HG03520 (cell line): ENCODE measurements around the gene PANK4.

Source experiments
- ATAC-seq: cut with Tn5 transposase; IDR thresholded peaks from one replicate; pipeline ENCODE4 v1.9.1; 2021; ENCODE audit warnings: mild to moderate bottlenecking, moderate library complexity; ENCODE audit not compliant: unreplicated experiment

Gene PANK4

DNA sequence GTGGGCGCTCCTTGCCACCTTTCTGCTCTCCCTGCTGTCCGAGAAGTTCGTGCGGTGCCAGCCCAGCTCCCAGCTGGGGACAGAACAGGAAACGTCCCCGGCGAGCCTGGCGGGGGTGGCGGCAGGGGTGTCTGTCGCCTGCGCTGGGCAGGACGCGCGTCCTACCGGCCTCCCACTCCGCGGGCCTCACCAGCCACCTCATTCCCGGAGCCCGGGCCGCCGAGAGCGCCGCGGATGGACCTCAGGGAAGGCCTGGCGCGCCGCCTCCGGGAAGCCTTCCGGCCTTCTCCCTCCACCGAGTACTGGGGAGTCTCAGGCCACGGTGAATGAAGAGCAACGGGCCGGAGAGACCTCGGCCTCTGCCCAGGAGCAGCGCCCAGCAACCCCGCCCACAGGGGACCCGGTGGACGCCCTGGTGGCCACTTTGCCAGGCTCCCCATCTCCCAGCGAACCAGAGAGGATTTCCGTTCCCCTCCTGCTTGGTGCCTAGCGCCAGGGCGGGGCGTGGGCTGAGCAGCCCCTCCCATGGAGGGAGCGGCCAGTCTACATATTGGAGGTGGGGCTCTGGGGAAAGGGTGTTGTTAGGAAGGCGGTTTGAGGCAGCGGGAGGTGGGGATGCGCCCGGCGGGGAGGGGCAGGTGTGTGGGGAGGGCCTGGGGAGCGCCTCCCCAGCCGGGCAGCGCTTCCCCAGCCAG, 20.3 kb upstream of the PANK4 start:
- peak; percentile 14 for ATAC-seq

DNA sequence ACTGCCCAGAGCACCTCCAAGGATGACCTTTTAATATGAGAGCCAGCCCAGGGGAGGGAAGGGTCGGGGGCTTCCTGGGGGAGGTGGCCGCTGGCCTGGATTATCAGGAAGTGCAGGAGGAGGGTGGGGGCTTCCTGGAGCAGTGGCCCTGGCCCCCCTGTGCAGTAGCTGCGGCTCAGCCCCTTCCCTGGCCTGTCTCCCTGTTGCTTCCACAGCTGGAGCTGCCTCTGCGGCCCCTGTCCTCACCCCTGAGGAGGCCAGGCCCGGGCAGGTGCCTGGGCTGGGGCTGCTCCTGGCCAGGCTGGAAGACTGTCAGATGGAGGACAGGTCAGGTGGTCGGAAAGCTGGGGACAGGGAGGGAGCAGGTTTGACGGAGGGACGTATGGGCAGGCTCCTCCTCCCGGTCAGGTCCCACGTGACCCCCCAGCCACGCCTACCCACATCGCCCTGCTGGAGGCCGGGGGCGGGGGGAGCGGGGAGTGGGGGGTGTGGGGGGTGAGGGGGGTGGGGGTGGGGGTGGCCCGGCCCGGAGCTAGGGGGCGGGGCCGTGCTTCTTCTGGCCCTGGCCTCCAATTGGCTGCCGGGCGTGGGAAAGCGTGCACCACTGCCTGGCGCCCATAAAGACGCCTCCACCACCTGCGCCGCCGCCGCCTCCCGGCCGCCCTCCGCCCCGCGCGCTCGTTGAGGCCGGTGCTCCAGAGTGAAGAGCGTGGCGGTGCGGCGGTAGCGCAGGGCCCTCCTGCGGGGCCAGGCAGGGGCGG, 19.5 kb upstream of the PANK4 start:
- peak; percentile 30 for ATAC-seq

DNA sequence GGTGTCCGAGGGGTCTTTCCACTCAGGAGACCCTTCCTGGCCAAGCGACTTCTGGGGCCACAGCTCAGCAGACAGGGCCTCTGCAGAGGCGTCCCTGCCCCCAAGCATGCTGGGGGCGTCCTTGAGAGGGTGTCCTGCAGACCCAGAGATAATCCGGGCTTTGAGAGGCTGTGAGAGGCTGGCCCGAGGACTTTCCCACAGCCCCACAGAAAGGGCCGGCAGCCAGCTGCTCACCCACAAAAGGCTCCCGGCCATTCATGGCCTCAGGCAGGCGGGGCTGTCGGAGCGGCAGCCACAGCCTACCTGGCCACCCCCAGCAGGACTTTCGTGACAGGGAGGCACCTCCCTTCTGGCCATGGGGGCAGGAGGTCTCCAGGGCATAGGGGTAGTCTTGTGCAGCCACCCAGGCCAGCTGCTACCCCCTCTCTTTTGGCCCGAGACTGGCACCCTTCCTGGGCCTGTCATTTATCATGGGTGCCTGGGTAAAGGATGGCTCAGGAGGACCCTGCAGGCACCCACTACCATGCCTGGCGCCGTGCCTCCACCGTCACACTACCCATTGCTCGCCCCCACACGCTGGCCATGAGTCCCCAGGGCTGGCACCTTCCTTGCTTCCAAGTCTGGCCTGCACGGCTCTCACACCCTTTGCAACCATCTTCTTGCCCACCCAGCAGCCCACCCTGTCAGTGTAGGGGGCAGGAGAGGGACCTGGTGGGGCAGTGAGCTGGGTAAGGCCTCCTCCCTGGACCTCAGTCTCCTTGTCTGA, 18.7 kb upstream of the PANK4 start:
- no peak for ATAC-seq

DNA sequence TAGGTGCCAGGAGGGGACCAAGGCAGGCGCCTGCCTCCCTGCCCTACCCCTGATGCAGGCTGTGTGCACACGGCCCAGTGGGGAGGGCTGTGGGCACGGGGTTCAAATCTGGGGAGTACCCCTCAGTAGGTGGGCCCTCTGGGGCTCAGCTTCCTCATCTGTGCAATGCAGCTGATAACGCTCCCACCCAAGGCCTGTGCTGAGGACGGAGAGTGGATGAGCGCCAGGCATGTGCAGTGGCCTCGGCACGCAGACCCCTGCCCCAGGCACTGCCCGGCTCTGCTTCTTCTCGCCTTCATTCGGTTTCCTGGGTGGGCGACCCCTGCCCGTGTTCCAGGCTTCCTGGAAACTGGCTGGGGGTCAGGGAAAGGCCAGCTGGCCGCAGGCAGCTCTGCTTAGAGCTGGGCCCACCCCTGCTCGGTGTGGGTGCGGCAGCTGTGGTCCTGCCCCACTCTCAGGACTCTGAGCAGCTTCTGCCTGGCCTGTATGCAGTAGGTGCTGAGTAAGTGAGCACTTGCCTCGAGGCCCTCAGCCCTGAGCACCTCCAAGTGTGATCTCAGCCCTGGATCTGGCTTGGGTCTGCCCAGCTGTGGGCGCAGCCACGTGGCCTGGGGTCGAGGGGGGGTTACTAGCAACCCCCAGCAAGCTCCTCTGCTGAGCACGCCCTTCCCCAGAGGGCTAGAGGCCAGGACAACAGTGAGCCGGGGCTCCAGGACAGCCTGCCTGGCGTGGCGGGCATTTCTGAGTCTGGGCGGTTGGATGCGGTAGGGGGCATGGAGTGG, 17.9 kb upstream of the PANK4 start:
- no peak for ATAC-seq

DNA sequence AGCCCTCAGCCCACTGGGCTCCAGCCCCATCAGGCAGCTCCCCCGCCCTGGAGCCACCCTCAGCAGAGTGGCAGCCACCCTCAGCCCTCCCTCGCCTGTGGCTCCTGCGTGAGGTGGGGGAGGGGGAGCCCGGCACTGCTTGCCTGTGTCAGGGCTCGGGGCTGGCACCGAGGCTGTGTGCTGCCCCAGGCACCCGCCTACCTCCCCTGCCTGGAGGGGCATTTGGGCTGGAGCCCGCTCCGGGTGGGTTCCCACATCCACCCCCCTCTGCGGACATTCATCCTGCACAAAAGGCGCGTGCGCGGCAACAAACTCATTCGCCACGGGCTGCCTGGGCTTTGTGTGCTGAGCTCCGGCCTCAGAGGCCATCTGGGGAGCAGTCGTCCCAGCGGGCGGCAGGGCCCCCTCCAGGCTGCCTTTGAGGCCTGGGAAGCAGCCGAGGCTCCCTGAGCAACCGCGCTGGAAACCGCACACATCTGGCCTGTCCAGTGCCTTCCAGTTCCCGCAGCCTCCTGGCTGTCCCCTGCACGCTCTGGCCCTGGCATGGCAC, 17.2 kb upstream of the PANK4 start:
- ATAC-seq = no peak

DNA sequence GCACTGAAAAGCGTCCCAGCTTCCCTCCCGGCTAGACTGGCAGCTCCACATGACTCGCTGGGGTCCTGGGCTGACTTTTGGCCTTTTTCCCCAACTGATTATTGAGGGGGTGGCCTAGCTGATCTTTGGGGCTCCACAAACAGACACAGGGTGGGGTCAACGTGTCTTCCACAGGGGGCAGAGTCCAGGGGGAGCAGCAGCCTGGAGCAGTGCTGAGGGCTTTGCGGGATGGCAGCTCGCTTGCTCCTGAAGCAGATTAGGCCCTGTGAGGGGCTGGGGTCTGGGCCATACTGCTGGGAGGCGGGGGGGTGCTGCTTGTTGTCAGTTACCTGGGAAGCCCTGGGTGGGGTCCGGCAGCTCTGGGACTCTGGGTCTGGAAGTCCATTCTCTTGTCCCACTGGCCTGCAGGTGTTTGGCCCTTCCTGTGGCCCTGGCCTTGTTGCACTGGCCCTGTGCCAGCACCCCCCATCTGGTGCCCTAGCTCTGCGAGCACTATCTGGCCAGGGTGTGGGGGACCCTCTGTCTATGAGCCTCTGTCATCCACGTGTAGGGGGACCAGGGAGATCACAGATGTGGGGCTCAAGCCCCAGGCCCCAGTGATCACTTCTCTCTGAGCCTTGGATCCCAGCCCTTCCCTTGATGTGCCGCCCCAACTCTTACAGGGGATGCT, 16.0 kb upstream of the PANK4 start:
- ATAC-seq = no peak

DNA sequence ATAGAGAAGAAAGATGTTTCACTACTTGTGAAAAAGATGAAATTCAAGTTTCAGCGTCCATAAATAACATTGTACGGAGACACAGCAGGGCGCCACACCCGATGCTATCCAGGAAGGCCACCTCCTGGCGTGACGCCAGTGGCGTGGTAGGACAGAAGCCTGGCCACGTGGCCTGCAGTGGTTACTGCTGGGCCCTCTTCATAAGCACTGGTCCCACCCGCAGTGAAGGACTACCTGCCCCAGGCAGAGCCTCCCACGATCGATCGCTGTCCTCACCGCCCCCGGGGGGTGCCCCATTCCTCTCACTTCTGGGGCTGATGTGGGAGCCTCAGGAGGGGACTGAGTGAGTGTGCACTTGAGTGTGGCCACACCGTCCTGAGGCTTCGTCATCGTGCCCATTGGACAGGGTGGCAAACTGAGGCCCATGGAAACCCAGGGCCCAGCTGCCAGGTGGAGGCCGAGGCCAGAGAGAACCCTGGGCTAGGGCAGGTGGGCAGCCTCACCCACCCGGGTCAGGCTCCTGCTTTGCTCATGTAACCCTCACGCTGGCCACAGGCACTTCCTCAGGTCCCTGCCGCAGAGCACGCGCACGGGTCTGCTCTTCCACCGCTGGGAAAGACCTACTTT, 15.3 kb upstream of the PANK4 start:
- no peak for ATAC-seq

DNA sequence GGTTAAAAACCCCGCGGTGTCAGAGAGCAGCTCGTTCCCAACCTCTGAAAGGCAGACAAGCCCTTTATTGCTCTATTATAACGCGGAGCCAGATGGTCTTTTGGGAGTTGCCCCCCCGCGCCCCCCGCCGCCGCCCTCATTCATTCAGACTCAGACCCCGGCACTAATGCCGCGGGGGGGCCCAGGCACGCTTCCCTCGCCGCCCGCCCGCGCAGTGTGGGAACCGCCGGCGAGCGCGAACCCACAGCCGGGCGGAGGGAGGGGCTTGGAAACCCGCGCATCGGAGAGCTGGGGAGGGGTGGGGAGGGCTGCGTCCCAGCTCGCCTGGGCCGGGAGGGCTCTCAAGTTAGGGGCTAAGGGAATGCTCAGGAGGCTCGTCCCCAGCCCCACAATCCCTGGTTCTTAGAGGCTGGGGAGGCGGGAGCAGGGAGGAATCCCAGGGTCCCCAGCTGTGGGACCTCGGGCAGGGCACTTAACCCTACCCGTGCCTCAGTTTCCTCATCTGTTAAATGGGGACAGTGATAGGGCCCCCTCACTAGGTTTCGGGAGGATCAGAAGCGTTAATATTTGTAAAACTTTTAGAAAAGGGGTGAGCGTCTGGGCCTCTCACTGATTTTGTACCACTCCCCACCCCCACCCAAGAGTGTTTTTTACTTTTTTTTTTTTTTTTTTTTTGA, 14.6 kb upstream of the PANK4 start:
- ATAC-seq = no peak

DNA sequence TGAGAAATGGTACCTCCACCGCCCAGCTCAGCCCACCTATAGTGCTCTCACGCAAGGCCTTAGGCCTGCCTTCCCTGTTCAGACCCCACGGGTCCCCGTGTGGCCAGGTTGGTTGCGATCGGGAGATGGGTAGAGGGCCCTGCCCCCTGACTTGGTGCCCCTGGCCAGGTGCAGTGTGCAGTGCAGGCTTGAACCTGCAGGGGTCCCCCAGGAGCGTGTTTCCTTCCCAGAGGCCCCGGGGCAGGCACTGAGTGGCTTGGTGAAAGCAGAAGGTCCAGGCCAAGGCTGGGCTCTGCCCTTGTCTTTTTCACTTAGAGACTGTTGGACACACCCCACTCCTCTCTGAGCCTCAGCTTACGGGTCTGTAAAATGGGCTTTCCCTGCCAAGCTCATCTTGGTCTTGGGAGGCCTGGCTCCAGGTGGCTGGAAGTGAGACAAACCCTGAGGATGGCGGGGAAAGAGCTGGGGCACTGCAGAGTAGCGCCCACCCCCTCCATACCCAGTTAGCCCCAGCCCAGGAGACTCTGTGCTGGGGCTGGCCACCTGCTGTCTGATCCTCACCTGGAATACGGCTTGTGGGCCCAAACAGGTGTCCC, 13.0 kb upstream of the PANK4 start:
- no peak for ATAC-seq

DNA sequence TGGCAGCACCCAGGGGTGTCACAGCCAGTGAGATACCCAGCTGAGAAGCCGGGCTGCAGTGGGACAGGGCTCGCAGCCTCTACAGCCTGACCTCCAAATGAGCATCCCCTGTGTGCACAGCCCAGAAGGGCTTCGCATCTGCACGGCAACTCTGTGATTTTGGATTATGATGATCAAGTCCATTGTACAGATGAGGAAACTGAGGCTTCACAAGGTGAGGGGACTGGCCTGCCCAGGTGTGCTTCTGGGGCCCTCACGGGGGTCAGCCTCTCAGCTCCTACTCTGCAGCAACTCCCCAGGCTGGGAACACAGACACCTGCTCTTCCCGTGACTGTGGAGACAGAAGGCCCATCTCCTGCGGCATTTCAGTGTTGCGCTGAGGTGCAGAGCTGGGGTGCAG, 12.5 kb upstream of the PANK4 start:
- no peak for ATAC-seq

DNA sequence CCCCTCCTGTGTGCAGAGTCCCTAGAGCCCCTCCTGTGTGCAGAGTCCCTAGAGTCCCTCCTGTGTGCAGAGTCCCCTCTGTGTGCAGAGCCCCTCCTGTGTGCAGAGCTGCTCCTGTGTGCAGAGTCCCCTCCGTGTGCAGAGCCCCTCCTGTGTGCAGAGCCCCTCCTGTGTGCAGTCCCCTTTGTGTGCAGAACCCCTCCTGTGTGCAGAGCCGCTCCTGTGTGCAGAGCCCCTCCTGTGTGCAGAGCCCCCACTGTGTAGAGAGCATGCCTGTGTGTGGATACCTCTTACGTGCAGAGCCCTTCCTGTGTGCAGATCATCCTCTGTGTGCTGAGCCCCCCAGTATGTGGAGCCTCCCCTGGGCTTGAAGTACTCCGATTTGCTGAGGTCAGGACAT, 12.0 kb upstream of the PANK4 start:
- ATAC-seq = no peak

DNA sequence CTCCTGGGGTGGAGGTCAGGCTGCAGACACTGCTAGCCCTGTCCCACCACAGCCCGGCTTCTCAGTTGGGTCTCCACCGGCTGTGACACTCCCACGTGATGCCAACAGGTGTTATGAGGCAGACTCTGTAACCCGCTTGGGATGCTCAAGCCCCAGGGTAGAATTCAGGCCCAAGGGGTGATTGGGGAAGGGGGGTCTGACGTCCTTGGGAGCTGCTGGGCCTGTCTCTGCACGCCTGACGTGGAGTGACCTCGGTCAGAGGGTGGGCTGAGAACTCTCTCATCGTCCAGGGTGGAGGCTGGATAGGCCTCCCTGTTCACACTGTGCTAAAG, 11.4 kb upstream of the PANK4 start:
- ATAC-seq = no peak

DNA sequence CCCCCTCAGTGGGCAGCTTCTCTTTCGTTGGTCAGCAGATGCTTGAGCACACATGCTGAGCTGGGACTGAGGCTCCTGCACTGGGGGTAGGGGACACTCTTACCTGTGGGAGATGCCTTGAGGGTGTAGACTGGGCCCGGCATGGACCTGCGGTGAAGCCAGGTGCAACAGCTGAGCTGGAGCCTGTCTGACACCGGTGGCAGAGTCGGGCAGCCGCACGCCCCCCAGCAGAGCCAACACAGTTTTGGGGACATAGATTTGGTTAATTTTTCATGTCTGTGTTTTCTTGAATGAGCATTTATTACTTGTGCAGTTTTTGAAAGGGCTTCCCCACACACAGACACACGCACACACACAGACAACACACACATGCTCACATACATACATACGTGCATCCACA, 9.6 kb upstream of the PANK4 start:
- ATAC-seq = no peak

DNA sequence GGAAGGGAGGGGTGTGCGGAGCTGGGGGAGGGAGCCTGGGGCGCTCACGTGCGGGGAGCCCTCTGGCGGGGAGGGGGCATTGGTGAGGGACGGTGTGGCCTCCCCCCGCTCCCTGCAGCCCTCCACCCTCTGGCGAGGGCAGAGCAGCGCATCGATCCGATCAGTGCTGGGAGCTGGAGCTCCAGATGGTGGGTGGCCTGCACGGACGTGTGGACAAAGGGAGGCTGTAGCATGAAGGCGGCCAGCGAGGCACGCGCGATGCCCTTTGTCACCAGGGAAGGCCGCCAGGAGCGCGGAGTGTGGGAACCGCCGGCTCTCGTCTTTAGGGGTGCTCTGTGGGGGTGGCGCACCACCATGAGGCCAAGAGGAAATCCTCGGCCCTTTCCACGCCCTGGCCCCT, 9.1 kb upstream of the PANK4 start:
- ATAC-seq = no peak

DNA sequence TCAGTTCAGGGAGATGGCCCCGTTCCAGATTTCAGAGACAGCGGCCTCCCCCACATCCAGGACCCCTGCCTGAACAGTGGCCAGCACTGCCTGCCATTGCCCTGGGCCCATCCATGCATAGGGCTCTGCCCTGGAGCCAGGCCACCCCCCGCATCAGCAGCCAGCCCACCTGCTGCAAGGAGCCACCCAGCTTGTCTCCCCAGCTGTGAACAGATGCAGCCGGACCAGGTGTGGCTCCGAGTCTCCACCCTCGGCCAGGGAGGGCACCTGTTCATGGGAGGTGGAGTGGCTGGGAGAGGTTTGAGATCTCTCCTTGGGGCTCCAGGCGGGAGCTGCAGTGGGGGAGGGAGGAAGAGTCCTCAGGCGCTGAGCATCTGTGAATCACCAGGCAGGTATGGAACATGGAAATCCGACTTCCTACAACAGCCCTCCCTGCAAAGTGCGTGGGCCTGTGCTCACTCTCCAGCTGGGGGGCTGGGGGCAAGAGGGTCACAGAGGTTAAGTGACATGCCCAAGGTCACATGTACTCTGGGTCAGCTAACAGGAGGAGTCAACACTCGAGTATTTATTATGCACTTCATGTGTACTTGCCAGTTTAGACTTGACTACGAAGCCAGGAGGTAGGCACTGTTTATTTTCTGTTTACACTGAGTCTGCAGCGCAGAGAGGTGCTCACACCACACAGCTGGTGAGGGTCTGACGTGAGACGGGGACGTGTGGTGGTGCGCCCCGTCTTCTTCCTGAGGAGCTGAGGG, 8.5 kb upstream of the PANK4 start:
- ATAC-seq = no peak

DNA sequence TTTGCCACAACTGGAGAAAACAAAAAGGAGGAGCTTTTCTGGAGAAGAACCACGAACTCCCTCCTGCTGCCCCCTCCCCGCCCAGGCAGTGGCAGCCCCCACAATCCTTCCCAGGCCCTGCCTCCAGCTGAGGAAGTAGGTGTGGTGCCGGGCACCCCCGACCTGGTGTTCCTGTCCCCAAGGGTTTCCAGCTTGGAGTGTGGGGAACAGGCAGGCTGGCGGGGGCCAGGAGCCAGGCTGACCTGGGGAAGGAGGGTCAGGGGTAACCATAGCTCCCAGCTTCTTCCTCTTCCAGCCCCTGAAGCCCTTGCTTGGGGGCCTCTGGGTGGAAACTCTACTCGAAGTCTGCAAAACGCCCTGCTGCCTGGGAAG, 7.9 kb upstream of the PANK4 start:
- ATAC-seq = no peak

DNA sequence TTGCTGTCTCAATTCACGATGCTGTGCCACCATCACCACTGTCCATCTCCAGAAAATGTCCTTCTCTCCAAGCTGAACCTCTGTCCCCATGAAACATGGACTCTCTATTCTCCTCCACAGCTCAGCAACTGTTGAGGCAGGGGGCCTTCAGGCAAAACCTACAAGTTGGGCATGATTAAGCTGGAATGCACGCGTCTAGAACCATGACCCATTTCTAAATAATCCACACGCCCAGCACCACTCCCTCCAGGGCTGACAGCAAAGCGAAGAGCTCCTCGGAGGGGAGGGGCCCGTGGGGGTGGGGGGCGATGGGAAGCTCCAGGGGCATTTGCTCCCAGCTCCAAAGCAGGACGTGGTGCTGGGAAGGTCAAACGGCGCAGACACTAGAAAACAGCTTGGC, 7.0 kb upstream of the PANK4 start:
- no peak for ATAC-seq

DNA sequence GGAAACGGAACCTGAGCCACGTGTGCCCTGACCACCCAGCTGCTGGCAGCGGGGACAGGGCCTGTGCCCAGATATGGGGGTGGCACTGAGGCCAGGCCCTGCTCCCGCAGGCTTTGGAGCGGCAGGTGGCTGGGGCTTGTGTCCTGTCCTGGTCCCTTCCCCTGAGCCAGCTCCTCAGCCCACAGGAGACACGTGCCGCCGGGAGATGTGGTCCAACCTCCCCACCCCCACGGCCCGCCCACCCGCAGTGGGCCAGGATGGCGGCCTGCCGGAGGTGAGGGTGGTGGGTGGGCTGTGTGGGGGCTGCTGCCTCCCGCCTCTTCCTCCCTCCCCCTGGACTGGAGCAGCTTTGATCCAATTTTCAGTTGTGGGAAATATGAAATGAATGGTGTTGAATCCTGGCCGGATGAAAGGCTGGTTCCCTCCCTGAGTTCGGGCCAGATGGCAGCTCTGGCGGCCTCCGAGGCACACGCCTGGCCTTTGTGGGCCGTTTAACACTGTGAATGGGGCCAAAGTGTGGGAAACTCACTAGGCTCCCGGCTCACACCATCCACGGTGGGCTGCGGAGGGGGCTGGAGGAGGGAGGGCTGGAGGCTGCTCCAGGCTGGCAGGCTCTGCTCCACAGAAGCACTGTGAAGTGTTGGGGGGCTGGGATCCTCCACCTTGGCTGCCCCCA, 6.2 kb upstream of the PANK4 start:
- ATAC-seq = no peak
